Mononuclear cell (primary cell): ENCODE data around the gene NPAS2. TPM values are rescaled to one million over a fixed set of nuclear protein-coding genes. Genes with fewer than 3 reads are reported as not detected.

ENCODE experiments used
- H3K27me3 ChIP-seq: 2 replicates; pipeline ENCODE4 v1.6.0; 2011; ENCODE audit warnings: low read length, control low read depth; ENCODE audit not compliant: insufficient read depth
- H3K4me1 ChIP-seq: 2 replicates; pipeline ENCODE4 v1.5.1; 2011; ENCODE audit warnings: mild to moderate bottlenecking, low read length, control low read depth; ENCODE audit not compliant: insufficient read depth
- H3K4me3 ChIP-seq: 2 replicates; pipeline ENCODE4 v1.5.1; 2011; ENCODE audit warnings: mild to moderate bottlenecking, low read length, moderate library complexity
- H3K9me3 ChIP-seq: 2 replicates; pipeline ENCODE4 v1.5.1; 2011; ENCODE audit warnings: low read depth, mild to moderate bottlenecking, control low read depth, low read length
- total RNA-seq: library from RNA; depleted of rRNA; stranded (reverse); fragments of >200 nt; gene quantifications from one replicate; pipeline ENCODE4 v1.2.3, GENCODE V29; 2012

The NPAS2 gene
- total RNA-seq, 1 donor, result 2.4 TPM

DNA sequence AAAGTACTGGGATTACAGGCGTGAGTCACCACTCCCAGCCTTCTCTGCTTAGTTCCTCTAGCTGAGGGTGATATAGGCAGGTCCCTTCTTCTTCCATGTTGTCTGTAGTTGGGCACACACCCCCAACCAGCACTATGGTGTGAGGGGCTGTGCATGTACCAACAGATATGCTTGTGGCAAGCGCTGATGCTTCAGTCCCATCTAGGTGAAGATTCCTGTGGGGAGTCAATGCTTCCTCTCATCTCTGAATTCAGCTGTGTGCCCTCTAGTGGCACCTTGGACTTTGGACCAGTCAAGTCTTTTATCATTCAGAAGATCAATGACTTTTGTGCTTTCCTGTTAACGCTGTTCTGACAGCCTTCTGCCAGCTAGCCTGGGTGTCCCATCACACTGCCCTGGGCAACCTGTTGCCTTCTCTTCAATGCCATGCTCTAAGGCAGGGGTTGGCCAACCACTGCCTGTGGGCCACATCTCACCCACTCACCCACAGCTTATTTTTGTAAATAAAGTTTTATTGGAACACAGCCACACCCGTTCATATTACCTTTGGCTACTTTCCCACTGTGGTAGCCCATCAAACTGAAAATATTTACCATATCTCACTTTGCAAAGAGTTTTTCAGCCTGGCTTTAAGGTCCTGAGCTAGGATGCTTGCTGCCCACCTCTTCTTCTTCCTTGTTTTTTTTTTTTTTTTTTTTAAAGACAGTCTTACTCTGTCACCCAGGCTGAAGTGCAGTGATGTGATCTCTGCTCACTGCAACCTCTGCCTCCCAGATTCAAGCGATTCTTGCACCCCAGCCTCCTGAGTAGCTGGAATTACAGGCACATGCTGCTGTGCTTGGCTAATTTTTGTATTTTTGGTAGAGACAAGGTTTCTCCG lies 51.0 kb downstream of the NPAS2 start:
- H3K4me3 ChIP-seq, result no peak overlapping the region
- H3K27me3 ChIP-seq, result no peaks in the 10 kb centered on the region
- no peaks in the 10 kb centered on the region for H3K4me1 ChIP-seq
- H3K9me3 ChIP-seq, result peaks cover 6% of the 10 kb centered on the region

DNA sequence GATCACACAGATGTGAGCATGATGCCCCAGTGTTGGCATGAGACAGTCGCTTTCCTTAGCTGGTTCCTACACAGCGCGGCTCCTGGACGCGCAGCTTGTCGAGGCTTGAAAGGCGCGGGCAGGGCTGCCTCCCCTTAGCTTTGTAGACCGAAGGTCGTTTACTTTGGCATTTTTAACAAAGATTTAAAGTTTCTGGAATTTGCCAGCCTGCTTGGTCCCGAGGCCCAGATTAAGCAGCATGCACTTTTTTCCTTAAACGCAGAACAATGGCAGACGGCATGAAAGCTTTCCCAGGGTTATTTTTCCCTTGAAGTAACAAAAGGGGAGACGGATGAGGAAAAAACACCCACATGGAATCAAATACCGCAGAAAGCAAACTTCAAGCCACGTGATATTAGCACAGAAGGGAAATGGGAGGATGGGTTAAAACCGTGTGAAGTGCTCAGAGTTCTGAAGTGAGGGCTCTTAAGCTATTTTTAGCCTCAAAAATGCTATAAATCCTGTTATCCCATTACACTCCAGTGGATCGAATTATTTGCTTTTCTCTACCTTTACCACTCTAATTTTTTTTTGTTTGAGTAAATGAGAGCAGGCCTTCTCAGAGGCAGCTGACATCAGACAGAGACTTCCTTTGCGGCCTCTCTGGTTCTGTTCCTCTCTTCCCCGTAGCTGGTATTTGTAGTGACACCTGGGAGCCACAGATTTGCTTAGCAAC lies 55.7 kb downstream of the NPAS2 start:
- Histone ChIP-seq H3K9me3 (no peaks in the 10 kb centered on the region), H3K27me3 (no peaks in the 10 kb centered on the region), H3K4me3 (no peak overlapping the region), H3K4me1 (no peaks in the 10 kb centered on the region)

DNA sequence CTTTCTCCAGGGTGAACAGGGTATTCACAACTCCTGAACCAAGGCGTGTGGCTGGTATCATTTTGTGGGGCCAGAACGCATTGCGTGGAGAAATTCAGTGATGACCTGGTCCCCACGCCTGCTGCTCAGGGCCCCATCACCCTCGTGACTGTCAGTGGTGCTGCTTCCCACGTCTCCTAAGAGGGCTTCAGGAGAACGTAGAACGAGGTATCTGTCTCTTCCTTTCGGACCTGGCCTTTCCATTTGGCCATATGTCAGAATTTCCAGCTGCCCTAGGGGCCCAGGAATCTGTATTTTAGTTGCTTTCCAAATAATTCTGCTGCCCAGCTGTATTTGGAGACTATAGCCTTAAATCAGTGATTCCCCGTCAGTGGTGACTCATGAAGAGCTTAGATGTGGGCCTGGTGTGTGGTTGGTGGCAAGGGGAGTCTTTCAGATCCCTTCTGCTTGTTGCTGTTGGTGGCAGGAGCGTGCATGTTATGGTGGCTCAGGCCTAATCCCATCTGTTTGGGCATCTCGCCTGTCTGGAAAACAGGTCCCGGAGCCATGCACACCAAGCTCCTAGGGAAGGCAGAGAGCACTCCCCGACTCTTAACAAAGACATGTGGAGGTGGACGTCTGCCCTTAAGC lies 56.4 kb downstream of the NPAS2 start:
- no peaks in the 10 kb centered on the region for H3K9me3 ChIP-seq
- no peak overlapping the region for H3K4me3 ChIP-seq
- no peaks in the 10 kb centered on the region for H3K4me1 ChIP-seq
- H3K27me3 ChIP-seq, result no peaks in the 10 kb centered on the region

- Histone ChIP-seq H3K4me1 (no peaks in the 10 kb centered on the region), H3K9me3 (no peaks in the 10 kb centered on the region), H3K4me3 (no peak overlapping the region), H3K27me3 (no peaks in the 10 kb centered on the region)
Measured at GRCh38 chr2:100877555-100877954, 57.6 kb downstream of the NPAS2 start.

DNA sequence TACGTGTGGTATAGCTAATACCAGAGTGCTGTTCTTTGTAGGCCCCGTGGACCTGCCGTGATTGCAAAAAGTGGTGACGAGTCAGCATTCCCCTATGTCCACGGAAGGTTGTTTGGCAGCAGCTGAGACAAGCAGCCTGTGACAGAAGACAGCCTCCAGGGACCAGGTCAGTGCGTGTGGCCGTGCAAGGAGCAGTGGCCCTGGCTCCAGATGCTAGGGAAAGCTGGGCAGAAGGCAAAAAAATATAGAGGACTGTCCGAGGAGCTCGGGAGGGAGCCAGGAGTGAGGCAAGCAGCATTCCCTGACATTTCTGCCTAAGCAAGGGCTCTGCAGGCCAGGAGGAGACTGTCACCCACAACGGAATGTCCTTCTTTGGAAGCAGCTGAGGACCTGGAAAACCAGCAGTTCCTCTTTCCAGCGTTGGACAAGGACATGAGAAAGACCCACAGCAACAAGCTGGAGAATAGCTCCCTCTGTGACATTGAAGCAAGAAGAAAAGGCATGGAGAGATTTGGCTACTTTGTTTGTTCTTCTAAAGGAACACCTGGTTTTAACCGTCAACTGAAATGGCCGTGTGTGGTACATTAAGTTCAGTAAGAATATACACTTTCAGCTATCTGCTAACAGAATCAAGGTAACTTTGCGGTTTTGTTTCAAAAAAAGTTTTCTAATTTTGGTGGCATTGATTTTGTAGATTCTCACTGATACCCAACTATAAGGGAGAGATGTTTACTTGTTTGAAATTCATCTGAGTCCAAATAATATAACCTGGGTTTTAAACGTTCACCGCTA lies 58.3 kb downstream of the NPAS2 start:
- no peaks in the 10 kb centered on the region for H3K9me3 ChIP-seq
- no peaks in the 10 kb centered on the region for H3K27me3 ChIP-seq
- H3K4me3 ChIP-seq, result no peak overlapping the region
- no peaks in the 10 kb centered on the region for H3K4me1 ChIP-seq

DNA sequence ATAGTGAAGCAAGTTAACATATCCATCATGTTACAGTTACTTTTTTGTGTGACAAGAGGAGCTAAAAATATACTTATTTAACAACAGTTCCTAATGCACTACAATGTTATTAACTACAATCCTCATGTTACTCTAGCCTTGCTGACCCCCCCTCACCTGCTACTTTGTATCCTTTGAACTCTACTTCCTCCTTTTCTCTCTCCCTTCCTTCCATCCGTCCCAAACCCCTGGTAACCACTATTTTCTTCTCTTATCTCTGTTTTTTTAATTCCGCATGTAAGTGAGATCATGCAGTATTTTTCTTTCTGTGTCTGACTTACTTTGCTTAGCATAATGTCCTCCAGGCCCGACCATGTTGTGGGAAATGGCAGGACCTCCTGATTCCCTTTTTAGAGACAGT lies 59.4 kb downstream of the NPAS2 start:
- H3K9me3 ChIP-seq, result no peaks in the 10 kb centered on the region
- no peak overlapping the region for H3K4me3 ChIP-seq
- H3K27me3 ChIP-seq, result no peaks in the 10 kb centered on the region
- H3K4me1 ChIP-seq, result no peaks in the 10 kb centered on the region

GRCh38 chr2:100880036-100880435 lies 60.1 kb downstream of the NPAS2 start:
- Histone ChIP-seq H3K27me3 (no peaks in the 10 kb centered on the region), H3K4me3 (no peak overlapping the region), H3K4me1 (no peaks in the 10 kb centered on the region), H3K9me3 (no peaks in the 10 kb centered on the region)

DNA sequence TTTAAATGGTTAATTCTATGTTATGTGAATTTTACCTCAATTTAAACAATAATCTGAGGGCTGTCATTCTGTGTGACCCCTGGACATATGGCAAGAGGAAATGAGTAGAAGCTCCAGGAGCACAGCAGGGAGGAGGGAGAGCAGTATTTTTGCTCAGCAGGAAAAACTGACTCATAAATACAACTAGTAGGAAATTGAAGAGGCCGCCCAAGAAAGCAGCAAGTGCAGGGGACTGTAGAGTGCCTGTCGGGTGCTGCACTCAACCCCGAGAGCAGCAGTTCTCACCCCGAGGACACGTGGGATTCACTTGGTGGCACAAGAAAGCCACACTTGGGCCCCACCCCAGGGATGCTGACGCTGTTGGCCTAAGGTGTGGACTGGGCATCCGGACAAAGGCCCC lies 60.8 kb downstream of the NPAS2 start:
- H3K4me1 ChIP-seq, result no peaks in the 10 kb centered on the region
- H3K27me3 ChIP-seq, result no peaks in the 10 kb centered on the region
- H3K4me3 ChIP-seq, result no peak overlapping the region
- no peaks in the 10 kb centered on the region for H3K9me3 ChIP-seq

GRCh38 chr2:100882645-100883613 lies 63.0 kb downstream of the NPAS2 start:
- Histone ChIP-seq H3K27me3 (no peaks in the 10 kb centered on the region), H3K4me1 (no peaks in the 10 kb centered on the region), H3K4me3 (no peak overlapping the region), H3K9me3 (no peaks in the 10 kb centered on the region)

GRCh38 chr2:100884145-100884621 lies 64.2 kb downstream of the NPAS2 start:
- no peaks in the 10 kb centered on the region for H3K27me3 ChIP-seq
- no peaks in the 10 kb centered on the region for H3K9me3 ChIP-seq
- no peak overlapping the region for H3K4me3 ChIP-seq
- H3K4me1 ChIP-seq, result no peaks in the 10 kb centered on the region

DNA sequence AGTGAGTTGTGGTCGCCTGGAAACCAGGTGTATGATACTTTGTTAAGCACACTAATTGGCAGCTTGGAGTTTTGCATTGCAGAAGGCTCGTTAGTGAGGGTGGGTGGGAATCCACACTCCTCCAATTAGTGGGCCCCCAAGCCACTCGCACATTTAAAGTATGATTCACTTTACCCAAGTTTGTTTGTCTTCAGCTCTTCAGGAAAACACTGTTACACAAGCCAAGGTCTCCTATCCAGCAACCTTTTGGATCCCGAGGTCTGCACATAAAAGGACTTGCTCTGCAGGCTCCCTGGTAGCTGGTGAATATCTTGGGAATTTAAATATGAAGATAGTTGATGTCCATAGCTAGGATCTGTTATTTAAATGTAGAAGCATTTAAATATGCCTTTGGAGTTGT lies 66.1 kb downstream of the NPAS2 start:
- Histone ChIP-seq H3K9me3 (no peaks in the 10 kb centered on the region), H3K4me3 (no peak overlapping the region), H3K4me1 (no peaks in the 10 kb centered on the region), H3K27me3 (no peaks in the 10 kb centered on the region)

DNA sequence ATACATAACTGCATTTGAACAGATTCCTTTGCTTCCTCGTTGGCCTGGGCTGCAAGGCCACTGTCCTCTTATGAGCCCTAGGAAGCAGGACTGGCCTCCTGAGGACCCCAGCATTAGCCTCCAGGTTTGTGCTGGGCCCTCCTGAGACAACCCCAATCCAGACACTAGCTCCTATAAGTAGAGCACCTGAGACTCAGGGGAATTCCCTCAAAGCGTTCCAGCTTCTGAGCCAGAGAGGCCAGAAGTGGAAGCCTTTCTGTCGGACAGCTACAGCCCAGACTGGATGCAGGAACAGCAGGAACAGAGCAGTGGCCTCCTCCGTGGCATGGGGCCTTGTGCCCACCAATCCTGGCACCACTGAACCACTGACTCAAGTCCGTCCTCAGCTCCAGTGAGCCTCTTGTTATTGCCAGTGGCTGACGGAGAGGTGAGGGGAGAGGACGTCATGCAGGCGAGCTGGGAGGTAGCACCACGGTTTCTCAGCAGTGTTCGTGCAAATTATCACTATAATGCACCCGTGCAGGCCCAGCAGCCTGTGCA lies 67.2 kb downstream of the NPAS2 start:
- Histone ChIP-seq H3K9me3 (no peaks in the 10 kb centered on the region), H3K4me3 (no peak overlapping the region), H3K27me3 (no peaks in the 10 kb centered on the region), H3K4me1 (no peaks in the 10 kb centered on the region)

DNA sequence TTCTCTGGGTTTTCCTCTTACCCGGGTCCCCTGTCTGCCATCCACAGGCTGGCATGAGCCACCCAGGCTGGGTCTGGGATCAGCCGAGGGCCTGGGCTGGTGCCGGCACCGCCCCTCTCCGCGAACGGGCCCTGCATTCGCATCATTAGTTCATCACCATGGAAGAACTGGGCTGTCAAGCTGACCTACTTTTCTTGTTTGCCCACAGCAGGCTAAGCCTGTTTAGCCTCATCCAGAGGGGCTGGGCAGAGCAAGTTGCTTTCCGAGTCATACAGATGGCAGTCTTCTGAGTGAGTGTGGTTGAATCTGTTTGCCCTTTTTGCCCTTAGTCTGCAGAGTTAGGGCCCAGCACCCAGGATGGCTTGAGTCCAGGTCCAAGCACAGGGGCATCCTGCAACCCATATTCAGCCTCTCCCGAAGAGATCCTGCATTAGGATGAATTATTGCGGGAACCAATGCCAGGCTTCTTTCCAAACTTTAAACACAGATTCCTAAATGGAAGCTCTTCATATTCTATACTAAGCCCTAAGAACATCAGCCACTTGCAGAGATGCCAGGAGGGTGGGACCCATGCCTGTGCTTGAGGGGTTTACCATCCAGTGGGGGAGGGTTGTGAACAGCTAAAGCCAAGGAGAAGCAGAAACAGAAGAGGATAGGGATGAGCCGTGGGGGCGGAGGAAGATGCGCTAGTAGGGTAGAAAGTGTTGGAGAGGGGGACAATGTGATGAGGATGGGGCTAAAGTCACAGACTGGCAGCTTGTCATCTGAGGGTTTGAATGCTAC lies 68.0 kb downstream of the NPAS2 start:
- Histone ChIP-seq H3K27me3 (no peaks in the 10 kb centered on the region), H3K4me3 (no peak overlapping the region), H3K9me3 (no peaks in the 10 kb centered on the region), H3K4me1 (no peaks in the 10 kb centered on the region)
